Glutamatergic neuron (in vitro differentiated cells): ENCODE results near the gene OGG1. TPM values are rescaled to one million over a fixed set of nuclear protein-coding genes. Genes with fewer than 3 reads are reported as not detected.

Experiments used
- DNase-seq: peaks from one replicate; pipeline ENCODE4 v3.0.0; 2022
- H3K27ac Mint-ChIP-seq: one replicate; pipeline ENCODE4 v1.8.0; 2020; ENCODE audit warnings: mild to moderate bottlenecking, mixed read lengths, inconsistent platforms; ENCODE audit not compliant: unreplicated experiment
- H3K27me3 Mint-ChIP-seq: one replicate; pipeline ENCODE4 v1.8.0; 2020; ENCODE audit warnings: mild to moderate bottlenecking, moderate library complexity, mixed read lengths, inconsistent platforms; ENCODE audit not compliant: unreplicated experiment
- H3K36me3 Mint-ChIP-seq: one replicate; pipeline ENCODE4 v1.8.0; 2020; ENCODE audit warnings: mild to moderate bottlenecking, mixed read lengths, inconsistent platforms; ENCODE audit not compliant: unreplicated experiment
- H3K4me1 Mint-ChIP-seq: one replicate; pipeline ENCODE4 v1.8.0; 2020; ENCODE audit warnings: mild to moderate bottlenecking, low read depth, mixed read lengths, inconsistent platforms; ENCODE audit not compliant: unreplicated experiment
- H3K4me3 Mint-ChIP-seq: one replicate; pipeline ENCODE4 v1.8.0; 2020; ENCODE audit warnings: mild to moderate bottlenecking, mixed read lengths, inconsistent platforms; ENCODE audit not compliant: unreplicated experiment
- H3K9me3 Mint-ChIP-seq: one replicate; pipeline ENCODE4 v1.8.0; 2020; ENCODE audit warnings: mild to moderate bottlenecking, moderate library complexity, mixed read lengths, inconsistent platforms; ENCODE audit not compliant: unreplicated experiment
- CTCF ChIP-seq: fragments of 200-600 bp; sonication (generic); IDR thresholded peaks from one replicate; pipeline ENCODE4 v1.5.0; 2021; ENCODE audit not compliant: partially characterized antibody, unreplicated experiment
- total RNA-seq: library from RNA; stranded (reverse); fragmentation: NEBNext Ultra II Directional; extraction: Animal tissue kit (Norgen Biotek cat#: 25700); gene quantifications from one replicate; pipeline ENCODE4 v1.2.1, GENCODE V29; 2021; ENCODE audit not compliant: unreplicated experiment

OGG1 gene
- total RNA-seq, 1 donor from 2014 or later = 76.5 TPM

- Mint-ChIP-seq H3K4me3 (no peak overlapping the region), H3K27ac (no peak overlapping the region), H3K36me3 (no peaks in the 10 kb centered on the region), H3K27me3 (no peaks in the 10 kb centered on the region), H3K4me1 (peaks cover 6% of the 10 kb centered on the region), H3K9me3 (no peaks in the 10 kb centered on the region)
- no peak for DNase-seq
- TF ChIP-seq CTCF = no peak
Measured at GRCh38 chr3:9781978-9782603, 32.3 kb downstream of the OGG1 start.

GRCh38 chr3:9782770-9783169 is 33.0 kb downstream of the OGG1 start:
- Mint-ChIP-seq H3K27ac (no peak overlapping the region), H3K9me3 (no peaks in the 10 kb centered on the region), H3K27me3 (no peaks in the 10 kb centered on the region), H3K4me3 (no peak overlapping the region), H3K4me1 (peaks cover 6% of the 10 kb centered on the region), H3K36me3 (no peaks in the 10 kb centered on the region)
- no peak for DNase-seq
- TF ChIP-seq CTCF = no peak

GRCh38 chr3:9783954-9784353 is 34.2 kb downstream of the OGG1 start:
- Mint-ChIP-seq H3K9me3 (no peaks in the 10 kb centered on the region), H3K4me3 (no peak overlapping the region), H3K36me3 (no peaks in the 10 kb centered on the region), H3K27me3 (no peaks in the 10 kb centered on the region), H3K27ac (no peak overlapping the region), H3K4me1 (peaks cover 4% of the 10 kb centered on the region)
- DNase-seq = no peak
- no peak for TF ChIP-seq CTCF

- TF ChIP-seq CTCF = no peak
- Mint-ChIP-seq H3K27ac (no peak overlapping the region), H3K4me1 (peaks cover 2% of the 10 kb centered on the region), H3K9me3 (no peaks in the 10 kb centered on the region), H3K4me3 (no peak overlapping the region), H3K27me3 (no peaks in the 10 kb centered on the region), H3K36me3 (peaks cover 3% of the 10 kb centered on the region)
- no peak for DNase-seq
Measured at GRCh38 chr3:9784965-9785364, 35.2 kb downstream of the OGG1 start.

- peak overlapping the region; percentile 11 for H3K27ac Mint-ChIP-seq
- no peaks in the 10 kb centered on the region for H3K9me3 Mint-ChIP-seq
Measured at GRCh38 chr3:9785602-9786001, 35.9 kb downstream of the OGG1 start.

More at GRCh38 chr3:9785602-9786001, 35.9 kb downstream of the OGG1 start:
- Mint-ChIP-seq H3K27me3 (no peaks in the 10 kb centered on the region), H3K36me3 (peaks cover 8% of the 10 kb centered on the region), H3K4me3 (no peak overlapping the region), H3K4me1 (peaks cover 2% of the 10 kb centered on the region)
- TF ChIP-seq CTCF = no peak
- no peak for DNase-seq
